ENCODE data around the gene RABL6.
"Not testable (repeated sequence)": the region's sequence is repeated elsewhere in the genome, so short reads cannot be mapped to it uniquely, and the experiment has no call there.

The RABL6 gene

DNA sequence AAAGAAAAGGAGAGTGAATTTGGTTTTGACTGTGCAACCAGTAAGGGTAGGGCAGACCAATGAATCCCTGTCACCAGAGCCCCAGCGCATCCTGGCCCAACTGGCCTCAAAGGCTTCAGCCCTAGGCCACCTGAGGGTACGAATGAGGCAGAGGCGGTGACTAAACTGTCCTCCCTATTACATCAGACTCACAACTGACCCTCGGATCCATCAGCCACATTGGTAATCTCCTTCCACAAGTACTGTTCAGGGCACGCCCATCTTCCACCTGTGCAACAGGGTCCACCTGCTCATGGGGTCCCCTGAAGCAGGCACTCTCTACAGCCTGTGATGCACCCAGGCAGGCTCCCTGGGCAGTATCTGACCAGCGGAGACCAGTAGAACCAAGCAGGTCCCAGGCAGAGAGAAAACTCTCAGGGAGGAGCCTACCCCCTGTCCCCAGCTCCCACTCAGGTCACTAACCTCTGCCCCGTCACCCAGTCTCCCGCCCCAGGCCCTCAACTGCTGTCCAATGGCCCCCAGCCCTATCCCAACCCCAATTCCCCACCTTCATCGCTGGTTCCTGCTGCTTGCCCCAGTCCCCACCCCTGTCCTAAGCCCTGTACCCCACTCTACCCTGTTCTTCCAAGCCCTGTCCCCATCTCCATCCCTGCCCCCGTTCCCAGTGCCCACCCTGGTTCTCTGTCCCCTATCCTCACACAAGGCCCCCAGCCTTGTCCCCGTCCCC is 57.5 kb downstream of the RABL6 start:
- H3K27ac ChIP-seq = peak overlapping the region; percentile 96
- TF ChIP-seq CTCF (conservative IDR thresholded peaks at IDR 0.05) (no peak), ZFX (IDR thresholded peaks at IDR 0.05) (no peak)

DNA sequence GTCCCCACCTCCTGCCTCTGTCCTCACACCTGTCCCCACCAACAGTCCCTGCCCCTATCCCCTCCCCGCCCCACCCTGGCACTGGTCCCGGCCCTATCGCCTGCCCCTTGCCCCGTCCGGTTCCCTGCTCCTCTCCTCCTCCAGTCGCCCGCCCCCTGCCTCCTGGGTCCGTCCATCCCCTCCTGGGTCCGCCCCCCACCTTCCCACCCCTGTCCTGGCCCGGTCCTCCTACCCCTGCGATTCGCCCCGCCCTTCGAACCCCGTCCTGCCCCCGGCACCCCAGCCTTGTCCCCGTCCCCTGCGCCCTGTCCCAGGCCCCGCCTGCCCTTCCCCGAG is 58.0 kb downstream of the RABL6 start:
- no peak for TF ChIP-seq CTCF (conservative IDR thresholded peaks at IDR 0.05)
- TF ChIP-seq ZFX (IDR thresholded peaks at IDR 0.05) = no peak
- H3K27ac ChIP-seq = peak overlapping the region; percentile 96

DNA sequence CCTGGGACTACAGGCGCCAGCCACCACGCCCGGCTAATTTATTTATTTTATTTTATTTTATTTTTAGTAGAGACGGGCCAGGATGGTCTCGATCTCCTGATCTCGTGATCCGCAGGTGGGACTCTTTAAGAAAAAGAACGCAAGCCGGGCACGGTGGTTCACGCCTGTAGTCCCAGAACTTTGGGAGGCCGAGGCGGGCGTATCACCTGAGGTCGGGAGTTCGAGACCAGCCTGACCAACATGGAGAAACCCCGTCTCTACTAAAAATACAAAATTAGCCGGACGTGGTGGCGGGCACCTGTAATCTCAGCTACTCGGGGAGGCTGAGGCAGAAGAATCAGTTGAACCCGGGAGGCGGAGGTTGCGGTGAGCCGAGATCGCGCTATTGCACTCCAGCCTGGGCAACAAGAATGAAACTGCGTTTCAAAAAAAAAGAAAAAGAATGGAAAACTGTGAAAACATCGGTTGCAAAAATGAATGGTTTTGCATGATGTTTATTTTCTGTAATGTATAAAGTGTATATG is 59.2 kb downstream of the RABL6 start:
- H3K27ac ChIP-seq = peak overlapping the region; percentile 96

- H3K27ac ChIP-seq = no peak overlapping the region
- TF ChIP-seq ZFX (IDR thresholded peaks at IDR 0.05) (no peak), CTCF (conservative IDR thresholded peaks at IDR 0.05) (no peak)
Observed at GRCh38 chr9:136867480-136867879, 59.7 kb downstream of the RABL6 start.

GRCh38 chr9:136867917-136868316 is 60.2 kb downstream of the RABL6 start:
- TF ChIP-seq ZFX (IDR thresholded peaks at IDR 0.05) (no peak), CTCF (conservative IDR thresholded peaks at IDR 0.05) (no peak)
- no peak overlapping the region for H3K27ac ChIP-seq

- H3K27ac ChIP-seq = no peak overlapping the region
- TF ChIP-seq ZFX (IDR thresholded peaks at IDR 0.05) = no peak
- TF ChIP-seq CTCF (conservative IDR thresholded peaks at IDR 0.05) = no peak
Observed at GRCh38 chr9:136868644-136869043, 60.9 kb downstream of the RABL6 start.

DNA sequence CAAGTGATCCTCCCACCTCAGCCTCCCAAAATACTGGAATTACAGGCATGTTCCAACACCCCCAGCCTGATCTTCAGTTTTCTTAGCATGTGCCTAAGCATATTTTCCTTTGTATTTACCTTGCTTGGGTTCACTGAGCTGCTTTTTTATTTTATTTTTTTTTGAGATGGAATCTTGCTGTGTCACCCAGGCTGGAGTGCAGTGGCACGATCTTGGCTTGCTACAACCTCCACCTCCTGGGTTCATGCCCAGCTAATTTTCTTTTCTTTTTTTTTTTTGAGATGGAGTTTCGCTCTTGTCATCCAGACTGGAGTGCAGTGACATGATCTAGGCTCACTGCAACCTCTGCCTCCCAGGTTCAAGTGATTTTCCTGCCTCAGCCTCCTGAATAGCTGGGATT is 61.9 kb downstream of the RABL6 start:
- H3K27ac ChIP-seq = not testable (repeated sequence)

DNA sequence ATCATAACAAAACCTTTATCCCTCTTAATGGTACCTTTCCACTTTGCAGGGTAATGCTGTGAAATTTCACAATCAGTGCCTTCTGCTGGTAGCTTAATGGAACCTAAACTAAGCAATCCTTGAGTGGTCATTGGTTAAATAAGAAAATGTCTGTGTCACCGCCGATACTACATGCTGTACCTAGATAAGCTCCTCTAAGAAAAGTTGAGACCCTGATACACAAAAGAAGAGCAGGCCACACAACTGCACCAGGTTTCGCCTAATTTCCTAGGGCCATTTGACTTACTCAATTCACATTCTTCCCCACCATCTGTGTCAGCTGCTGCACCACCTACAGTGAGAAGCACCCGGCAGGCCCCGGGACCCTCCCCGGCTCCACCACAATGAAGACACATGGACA is 67.4 kb downstream of the RABL6 start:
- H3K27ac ChIP-seq = no peak overlapping the region
- TF ChIP-seq ZFX (IDR thresholded peaks at IDR 0.05) = no peak
- no peak for TF ChIP-seq CTCF (conservative IDR thresholded peaks at IDR 0.05)

All from C4-2B (cell line).